Upper lobe of left lung (tissue), 6 donors: ENCODE measurements around the gene SULF2. TPM values are rescaled to one million over a fixed set of nuclear protein-coding genes. Genes with fewer than 3 reads are reported as not detected.

Experiments used
- ATAC-seq, 2 donors: fragments of 200-7000 bp; cut with Tn5 transposase; one replicate each; pipeline ENCODE4 v1.9.1; 2022; ENCODE audit warnings: mild to moderate bottlenecking in 2 of 2, moderate library complexity in 2 of 2; ENCODE audit not compliant: low FRiP score in 2 of 2
- DNase-seq, 2 donors: peaks; one replicate each; pipeline ENCODE4 v3.0.0-alpha.2; 2019 to 2020
- H3K27ac ChIP-seq, 4 donors: fragments of 200-600 bp; sonication (generic); one replicate each; pipeline ENCODE4 v1.5.1; 2016 to 2019
- H3K27me3 ChIP-seq, 4 donors: fragments of 200-600 bp; sonication (generic); one replicate each; pipeline ENCODE4 v1.5.1; 2017 to 2019
- H3K36me3 ChIP-seq, 4 donors: fragments of 200-600 bp; sonication (generic); one replicate each; pipeline ENCODE4 v1.5.1; 2016 to 2019
- H3K4me1 ChIP-seq, 4 donors: fragments of 200-600 bp; sonication (generic); one replicate each; pipeline ENCODE4 v1.5.1; 2018 to 2019
- H3K4me3 ChIP-seq, 4 donors: fragments of 200-600 bp; sonication (generic); one replicate each; pipeline ENCODE4 v1.5.1; 2017 to 2019; ENCODE audit warnings: mild to moderate bottlenecking in 2 of 4, moderate library complexity in 1 of 4
- H3K9me3 ChIP-seq, 4 donors: fragments of 200-600 bp; sonication (generic); one replicate each; pipeline ENCODE4 v1.5.1; 2018 to 2019
- CTCF ChIP-seq, 6 experiments: fragments of 450-650 bp in 4 of 6; fragments of 200-600 bp in 2 of 6; sonication (generic) in 2 of 6; IDR thresholded peaks; one replicate each; pipeline ENCODE4 v1.5.1; 2016 to 2019; ENCODE audit warnings: antibody characterized with exemption in 6 of 6
- EP300 ChIP-seq, 4 donors: sonication (generic); formaldehyde crosslinking; IDR thresholded peaks; one replicate each; pipeline ENCODE4 v1.5.1; 2017; ENCODE audit warnings: antibody characterized with exemption in 4 of 4, control low read depth in 2 of 4
- POLR2A ChIP-seq, 4 donors: fragments of 450-650 bp; IDR thresholded peaks; one replicate each; pipeline ENCODE4 v1.5.1; 2016 to 2017; ENCODE audit warnings: antibody characterized with exemption in 4 of 4, mild to moderate bottlenecking in 2 of 4
- POLR2AphosphoS5 ChIP-seq, 2 donors: sonication (generic); formaldehyde crosslinking; IDR thresholded peaks; one replicate each; pipeline ENCODE4 v1.5.1; 2017; ENCODE audit warnings: antibody characterized with exemption in 2 of 2
- WGBS, 2 donors: methylation state at CpG; one replicate each; pipeline ENCODE4 v1.1.5; 2017 to 2018; 5-methylcytosine and 5-hydroxymethylcytosine counted together
- total RNA-seq, 6 donors: library from RNA; depleted of rRNA in 4 of 6; stranded (reverse); fragments of >200 nt in 4 of 6; gene quantifications; one replicate each; pipeline versions ENCODE4 v1.1.0 to v1.2.1, GENCODE V29; 2016 to 2021
- donor health status: DM: no; HTN: no; CAD: no; lungs with moderate emphysema.
- donor health status: DM: no; HTN: yes; CAD: no; lungs with severe emphysema.

SULF2 gene
- total RNA-seq, 6 donors from 2014 or later, result 15.0 to 63.8 (median 21.7) TPM

- Histone ChIP-seq H3K4me1 (peaks cover 0 to 9% (median 0%) of the 10 kb centered on the region in 4 donors), H3K9me3 (no peaks in the 10 kb centered on the region), H3K36me3 (peaks cover 20 to 97% (median 41%) of the 10 kb centered on the region in 4 donors), H3K27ac (no peak overlapping the region), H3K27me3 (no peaks in the 10 kb centered on the region), H3K4me3 (no peak overlapping the region)
- no peak for TF ChIP-seq CTCF (IDR thresholded peaks at IDR 0.05)
- TF ChIP-seq EP300 (IDR thresholded peaks at IDR 0.05), result peak in 1 of 4 donors; percentile 34
- no peak for TF ChIP-seq POLR2AphosphoS5 (IDR thresholded peaks at IDR 0.05)
- no peak for TF ChIP-seq POLR2A (IDR thresholded peaks at IDR 0.05)
- DNase-seq (no peak), ATAC-seq (no peak)
- 74 to 75% methylated on average over 4 of the region's 4 CpGs for WGBS, 2 donors
Observed at GRCh38 chr20:47642624-47643023, 142.7 kb downstream of the SULF2 start.

GRCh38 chr20:47642118-47642517 lies 143.2 kb downstream of the SULF2 start:
- 97% methylated on average over 4 of the region's 4 CpGs for WGBS, 2 donors
- peaks cover 20 to 99% (median 42%) of the 10 kb centered on the region in 4 donors for H3K36me3 ChIP-seq
- ATAC-seq (no peak), DNase-seq (no peak)
- H3K4me1 ChIP-seq, result peaks cover 0 to 9% (median 0%) of the 10 kb centered on the region in 4 donors
- H3K27me3 ChIP-seq, result no peaks in the 10 kb centered on the region
- TF ChIP-seq CTCF (IDR thresholded peaks at IDR 0.05), result no peak
- no peak for TF ChIP-seq POLR2A (IDR thresholded peaks at IDR 0.05)
- no peak for TF ChIP-seq POLR2AphosphoS5 (IDR thresholded peaks at IDR 0.05)
- no peak for TF ChIP-seq EP300 (IDR thresholded peaks at IDR 0.05)
- no peaks in the 10 kb centered on the region for H3K9me3 ChIP-seq
- no peak overlapping the region for H3K27ac ChIP-seq
- H3K4me3 ChIP-seq, result no peak overlapping the region

GRCh38 chr20:47638851-47639250 lies 146.4 kb downstream of the SULF2 start:
- ATAC-seq (no peak), DNase-seq (no peak)
- Histone ChIP-seq H3K27ac (peak overlapping the region in 1 of 4 donors; percentile 3), H3K27me3 (no peaks in the 10 kb centered on the region), H3K4me1 (peaks cover 0 to 9% (median 0%) of the 10 kb centered on the region in 4 donors), H3K4me3 (no peak overlapping the region), H3K36me3 (peaks cover 25 to 99% (median 48%) of the 10 kb centered on the region in 4 donors), H3K9me3 (no peaks in the 10 kb centered on the region)
- TF ChIP-seq POLR2AphosphoS5 (IDR thresholded peaks at IDR 0.05) (no peak), POLR2A (IDR thresholded peaks at IDR 0.05) (no peak), EP300 (IDR thresholded peaks at IDR 0.05) (no peak), CTCF (IDR thresholded peaks at IDR 0.05) (no peak)
- WGBS, 2 donors, result 31 to 50% methylated on average over 4 of the region's 4 CpGs

GRCh38 chr20:47635256-47635655 lies 150.0 kb downstream of the SULF2 start:
- 99% methylated on average over 4 of the region's 4 CpGs for WGBS, 2 donors
- no peak overlapping the region for H3K27ac ChIP-seq
- peaks cover 24 to 86% (median 39%) of the 10 kb centered on the region in 4 donors for H3K36me3 ChIP-seq
- TF ChIP-seq EP300 (IDR thresholded peaks at IDR 0.05), result no peak
- no peak for TF ChIP-seq CTCF (IDR thresholded peaks at IDR 0.05)
- no peak for TF ChIP-seq POLR2AphosphoS5 (IDR thresholded peaks at IDR 0.05)
- no peak for TF ChIP-seq POLR2A (IDR thresholded peaks at IDR 0.05)
- DNase-seq (no peak), ATAC-seq (no peak)
- no peaks in the 10 kb centered on the region for H3K27me3 ChIP-seq
- no peak overlapping the region for H3K4me3 ChIP-seq
- peaks cover 0 to 6% (median 0%) of the 10 kb centered on the region in 4 donors for H3K4me1 ChIP-seq
- no peaks in the 10 kb centered on the region for H3K9me3 ChIP-seq

GRCh38 chr20:47631078-47631477 lies 154.2 kb downstream of the SULF2 start:
- no peaks in the 10 kb centered on the region for H3K4me1 ChIP-seq
- TF ChIP-seq POLR2A (IDR thresholded peaks at IDR 0.05), result no peak
- TF ChIP-seq CTCF (IDR thresholded peaks at IDR 0.05), result no peak
- no peak for TF ChIP-seq POLR2AphosphoS5 (IDR thresholded peaks at IDR 0.05)
- no peak for TF ChIP-seq EP300 (IDR thresholded peaks at IDR 0.05)
- no peak overlapping the region for H3K27ac ChIP-seq
- DNase-seq (no peak), ATAC-seq (no peak)
- no peaks in the 10 kb centered on the region for H3K9me3 ChIP-seq
- H3K27me3 ChIP-seq, result no peaks in the 10 kb centered on the region
- no peak overlapping the region for H3K4me3 ChIP-seq
- peaks cover 19 to 82% (median 27%) of the 10 kb centered on the region in 4 donors for H3K36me3 ChIP-seq
